Measurements from ENCODE around the gene ARHGAP18.

DNA sequence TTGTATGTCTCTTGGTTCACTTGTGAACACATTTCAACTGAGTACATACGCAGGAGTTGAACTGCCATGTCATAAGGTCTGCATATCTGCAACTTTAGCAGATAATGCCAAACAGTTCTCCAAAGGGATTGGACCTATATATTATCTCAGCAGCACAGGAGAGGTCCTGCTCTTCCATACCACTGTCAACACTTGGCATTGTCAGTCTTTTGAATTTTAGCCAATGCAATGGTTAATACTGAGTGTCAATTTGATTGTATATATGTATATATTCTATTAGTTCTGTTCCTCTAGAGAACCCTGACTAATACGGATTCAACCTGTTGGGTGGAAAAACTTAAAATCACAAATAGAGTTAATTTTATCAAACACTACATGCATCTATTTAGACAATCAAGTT is 26.1 kb upstream of the ARHGAP18 start:
- TF ChIP-seq EP300 (IDR thresholded peaks at IDR 0.05; ENCODE audit: borderline replicate concordance) (no peak), TEAD4 (IDR thresholded peaks at IDR 0.05) (no peak), EGR1 (IDR thresholded peaks at IDR 0.05) (no peak), RAD21 (IDR thresholded peaks at IDR 0.05; ENCODE audit: low read depth) (no peak), ZBTB7A (IDR thresholded peaks at IDR 0.05; ENCODE audit: low read depth) (no peak), YY1 (IDR thresholded peaks at IDR 0.05; ENCODE audit: low read depth) (no peak), TAF1 (IDR thresholded peaks at IDR 0.05; ENCODE audit: low read depth) (no peak), NFIC (IDR thresholded peaks at IDR 0.05) (no peak), USF1 (IDR thresholded peaks at IDR 0.05) (no peak), REST (IDR thresholded peaks at IDR 0.05; ENCODE audit: low read depth) (no peak), CEBPB (IDR thresholded peaks at IDR 0.05) (no peak), CREB1 (IDR thresholded peaks at IDR 0.05; ENCODE audit: low read depth) (no peak)
- TF ChIP-seq, protein P1, sequence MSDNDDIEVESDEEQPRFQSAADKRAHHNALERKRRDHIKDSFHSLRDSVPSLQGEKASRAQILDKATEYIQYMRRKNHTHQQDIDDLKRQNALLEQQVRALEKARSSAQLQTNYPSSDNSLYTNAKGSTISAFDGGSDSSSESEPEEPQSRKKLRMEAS (IDR thresholded peaks at IDR 0.05) = no peak
